GM20431 (cell line): Measurements from ENCODE around the gene REEP2.

Source experiments
- in situ Hi-C: fragments of 300-500 bp; cut with MseI, MboI; formaldehyde crosslinking; loops from one replicate; pipeline ENCODE4 v1.15.0; 2020; ENCODE audit warnings: low sequenced_read_pairs; ENCODE audit not compliant: unreplicated experiment

The REEP2 gene

GRCh38 chr5:138448070-138448469 is 9.2 kb downstream of the REEP2 start:
- in situ Hi-C loops = no loop called here

- in situ Hi-C loops = no loop called here
Measured at GRCh38 chr5:138448481-138449398, 9.9 kb downstream of the REEP2 start.

GRCh38 chr5:138449501-138450239 is 10.8 kb downstream of the REEP2 start:
- in situ Hi-C loops = no loop called here

- in situ Hi-C loops = no loop called here
Measured at GRCh38 chr5:138450971-138451370, 12.1 kb downstream of the REEP2 start.

GRCh38 chr5:138452720-138453119 is 13.9 kb downstream of the REEP2 start:
- in situ Hi-C loops = no loop called here

GRCh38 chr5:138453590-138453989 is 14.7 kb downstream of the REEP2 start:
- in situ Hi-C loops = no loop called here

- in situ Hi-C loops = no loop called here
Measured at GRCh38 chr5:138454121-138454520, 15.3 kb downstream of the REEP2 start.

GRCh38 chr5:138455232-138455930 is 16.5 kb downstream of the REEP2 start:
- in situ Hi-C loops = no loop called here

- in situ Hi-C loops = no loop called here
Measured at GRCh38 chr5:138457531-138458275, 18.8 kb downstream of the REEP2 start.

- in situ Hi-C loops = no loop called here
Measured at GRCh38 chr5:138458384-138458783, 19.5 kb downstream of the REEP2 start.

- in situ Hi-C loops = no loop called here
Measured at GRCh38 chr5:138458856-138459255, 20.0 kb downstream of the REEP2 start.

- in situ Hi-C loops = no loop called here
Measured at GRCh38 chr5:138459311-138459933, 20.6 kb downstream of the REEP2 start.

- in situ Hi-C loops = no loop called here
Measured at GRCh38 chr5:138460032-138460693, 21.3 kb downstream of the REEP2 start.

GRCh38 chr5:138461343-138462125 is 22.7 kb downstream of the REEP2 start:
- in situ Hi-C loops = no loop called here

- in situ Hi-C loops = no loop called here
Measured at GRCh38 chr5:138463419-138464007, 24.7 kb downstream of the REEP2 start.

- in situ Hi-C loops = no loop called here
Measured at GRCh38 chr5:138464008-138464387, 25.1 kb downstream of the REEP2 start.

- in situ Hi-C loops = no loop called here
Measured at GRCh38 chr5:138464388-138465260, 25.8 kb downstream of the REEP2 start.
